Measurements from ENCODE around the gene AHRR. TPM values are rescaled to one million over a fixed set of nuclear protein-coding genes. Genes with fewer than 3 reads are reported as not detected.

The AHRR gene
- total and polyA plus RNA-seq, 9 donors: 1.4 to 6.9 (median 2.8) TPM

DNA sequence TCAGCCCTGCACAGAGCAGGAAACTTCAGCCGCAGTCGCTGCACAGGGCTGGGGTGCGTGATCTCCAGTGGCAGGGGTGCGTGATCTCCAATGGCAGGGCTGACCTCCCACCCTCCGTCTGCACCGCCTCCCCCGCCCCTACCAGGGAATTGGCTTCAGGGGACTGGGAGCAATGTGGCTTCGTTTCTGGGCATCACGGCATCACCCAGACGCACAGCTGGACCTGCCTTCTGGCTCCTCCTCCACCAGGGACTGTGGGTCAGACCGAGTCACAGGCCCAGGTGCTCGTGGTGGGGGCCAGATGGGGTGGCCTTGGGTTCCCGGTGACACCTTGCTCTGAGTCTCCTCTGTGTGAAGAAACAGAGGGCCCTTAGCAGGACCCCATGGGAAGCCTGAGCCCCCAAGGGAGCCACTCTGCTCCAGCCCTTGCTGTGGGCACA, 51.1 kb downstream of the AHRR start:
- Histone ChIP-seq H3K4me1 (ENCODE audit: control insufficient read depth, insufficient read depth, low read length) (peaks cover 32% of the 10 kb centered on the region), H3K4me3 (ENCODE audit: low read length) (no peak overlapping the region), H3K36me3 (ENCODE audit: control insufficient read depth, insufficient read depth, low read length) (no peaks in the 10 kb centered on the region), H3K27me3 (ENCODE audit: control insufficient read depth, insufficient read depth, low read length) (peaks cover 22% of the 10 kb centered on the region), H3K27ac (ENCODE audit: low read length) (no peak overlapping the region), H3K9me3 (replicated peaks; ENCODE audit: control insufficient read depth, low read depth, low read length) (no peaks in the 10 kb centered on the region)
- DNase-seq: no peak
- WGBS (ENCODE audit: insufficient coverage): 77% methylated on average over 13 of the region's 13 CpGs

DNA sequence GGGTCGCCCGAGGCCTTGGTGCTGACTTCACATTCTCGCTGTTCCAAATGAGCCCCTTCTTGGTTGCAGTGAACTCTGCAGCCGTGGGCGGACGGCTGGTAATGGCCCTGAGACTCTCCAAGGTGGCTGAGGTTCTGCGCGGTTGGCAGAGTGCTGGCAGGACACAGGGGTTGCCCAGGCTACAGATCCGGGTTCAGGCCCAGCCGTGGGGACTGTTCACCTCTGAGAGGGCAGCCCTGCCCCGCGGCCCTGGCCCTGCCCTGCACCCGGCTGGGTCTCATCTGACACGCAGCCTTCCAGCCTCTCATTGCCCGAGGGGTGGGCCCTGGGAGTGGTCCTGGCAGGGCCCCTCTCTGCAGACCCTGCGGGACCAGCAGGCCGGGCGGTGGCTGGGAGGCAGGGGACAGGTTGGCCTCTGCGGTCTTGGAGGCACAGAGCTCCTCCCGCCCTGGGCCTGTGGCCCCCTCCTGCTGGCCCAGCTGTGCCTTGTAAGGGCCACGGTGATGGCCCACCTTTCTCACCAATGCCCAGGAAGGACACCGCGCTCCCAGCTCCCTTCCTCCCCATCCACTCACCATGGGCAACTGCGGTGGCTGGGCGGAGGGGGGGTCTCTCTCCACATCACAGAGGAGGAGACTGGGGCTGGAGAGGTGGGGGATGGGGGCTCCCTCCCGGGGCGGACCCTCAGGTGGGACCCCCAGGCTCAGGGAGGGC, 51.6 kb downstream of the AHRR start:
- 58% methylated on average over 19 of the region's 27 CpGs for WGBS (ENCODE audit: insufficient coverage)
- H3K4me3 ChIP-seq (ENCODE audit: low read length): no peak overlapping the region
- no peak overlapping the region for H3K27ac ChIP-seq (ENCODE audit: low read length)
- peaks cover 29% of the 10 kb centered on the region for H3K4me1 ChIP-seq (ENCODE audit: control insufficient read depth, insufficient read depth, low read length)
- no peaks in the 10 kb centered on the region for H3K36me3 ChIP-seq (ENCODE audit: control insufficient read depth, insufficient read depth, low read length)
- no peak for DNase-seq
- peaks cover 22% of the 10 kb centered on the region for H3K27me3 ChIP-seq (ENCODE audit: control insufficient read depth, insufficient read depth, low read length)
- H3K9me3 ChIP-seq (replicated peaks; ENCODE audit: control insufficient read depth, low read depth, low read length): no peaks in the 10 kb centered on the region

DNA sequence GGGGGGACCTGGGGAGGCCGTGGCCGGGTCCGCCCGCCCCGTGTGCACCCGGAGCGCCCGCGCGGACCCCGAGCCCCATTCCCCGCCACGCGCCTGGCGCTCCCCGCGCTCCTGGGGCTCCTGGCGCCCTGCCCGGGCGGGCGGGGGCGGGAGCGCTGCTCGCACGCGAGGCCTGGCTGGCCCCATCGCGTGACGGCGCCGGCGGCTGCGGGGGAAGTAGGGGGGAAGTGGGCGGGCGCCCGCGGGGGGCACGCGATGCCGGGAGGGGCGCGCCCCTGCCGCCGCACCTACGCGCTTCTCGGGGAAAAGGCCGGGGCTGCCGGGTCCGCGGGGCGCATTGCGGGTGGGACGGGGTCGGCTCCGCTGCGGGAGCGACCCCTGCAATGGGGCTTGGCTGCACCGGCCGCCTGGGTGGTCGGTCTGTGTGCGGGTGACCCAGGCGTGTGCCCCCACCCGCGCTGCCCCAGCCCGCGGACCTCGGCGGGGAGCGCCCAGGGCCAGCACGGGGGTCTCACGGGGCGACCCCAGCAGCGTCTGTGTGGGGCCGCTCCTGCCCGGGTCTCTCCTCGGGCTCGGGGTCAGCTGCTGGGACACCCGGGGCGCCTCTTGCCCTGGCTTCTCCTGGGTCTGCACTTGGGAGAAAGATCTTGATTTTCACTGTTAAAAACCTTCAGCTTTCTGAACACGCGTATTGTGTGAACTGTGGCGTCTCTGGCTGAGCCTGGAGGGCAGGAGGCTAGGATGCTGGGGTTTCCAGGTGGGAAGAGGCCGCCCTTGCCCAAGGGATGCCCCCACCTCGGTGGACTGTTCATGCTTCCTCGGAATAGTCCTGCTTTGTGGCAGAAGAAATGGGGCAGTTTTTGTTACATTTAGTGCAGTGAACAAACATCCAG, 52.4 kb downstream of the AHRR start:
- WGBS (ENCODE audit: insufficient coverage): 2% methylated on average over 65 of the region's 86 CpGs
- peaks cover 24% of the 10 kb centered on the region for H3K27me3 ChIP-seq (ENCODE audit: control insufficient read depth, insufficient read depth, low read length)
- DNase-seq: peak; percentile 71
- no peak overlapping the region for H3K27ac ChIP-seq (ENCODE audit: low read length)
- H3K4me1 ChIP-seq (ENCODE audit: control insufficient read depth, insufficient read depth, low read length): peaks cover 22% of the 10 kb centered on the region
- H3K4me3 ChIP-seq (ENCODE audit: low read length): peak overlapping the region; percentile 3
- H3K36me3 ChIP-seq (ENCODE audit: control insufficient read depth, insufficient read depth, low read length): no peaks in the 10 kb centered on the region
- no peaks in the 10 kb centered on the region for H3K9me3 ChIP-seq (replicated peaks; ENCODE audit: control insufficient read depth, low read depth, low read length)

GRCh38 chr5:374631-375335, 53.3 kb downstream of the AHRR start:
- DNase-seq: no peak
- WGBS (ENCODE audit: insufficient coverage): 80% methylated on average over 10 of the region's 19 CpGs
- no peaks in the 10 kb centered on the region for H3K36me3 ChIP-seq (ENCODE audit: control insufficient read depth, insufficient read depth, low read length)
- H3K9me3 ChIP-seq (replicated peaks; ENCODE audit: control insufficient read depth, low read depth, low read length): no peaks in the 10 kb centered on the region
- H3K4me1 ChIP-seq (ENCODE audit: control insufficient read depth, insufficient read depth, low read length): peaks cover 16% of the 10 kb centered on the region
- H3K4me3 ChIP-seq (ENCODE audit: low read length): no peak overlapping the region
- peaks cover 25% of the 10 kb centered on the region for H3K27me3 ChIP-seq (ENCODE audit: control insufficient read depth, insufficient read depth, low read length)
- H3K27ac ChIP-seq (ENCODE audit: low read length): no peak overlapping the region

DNA sequence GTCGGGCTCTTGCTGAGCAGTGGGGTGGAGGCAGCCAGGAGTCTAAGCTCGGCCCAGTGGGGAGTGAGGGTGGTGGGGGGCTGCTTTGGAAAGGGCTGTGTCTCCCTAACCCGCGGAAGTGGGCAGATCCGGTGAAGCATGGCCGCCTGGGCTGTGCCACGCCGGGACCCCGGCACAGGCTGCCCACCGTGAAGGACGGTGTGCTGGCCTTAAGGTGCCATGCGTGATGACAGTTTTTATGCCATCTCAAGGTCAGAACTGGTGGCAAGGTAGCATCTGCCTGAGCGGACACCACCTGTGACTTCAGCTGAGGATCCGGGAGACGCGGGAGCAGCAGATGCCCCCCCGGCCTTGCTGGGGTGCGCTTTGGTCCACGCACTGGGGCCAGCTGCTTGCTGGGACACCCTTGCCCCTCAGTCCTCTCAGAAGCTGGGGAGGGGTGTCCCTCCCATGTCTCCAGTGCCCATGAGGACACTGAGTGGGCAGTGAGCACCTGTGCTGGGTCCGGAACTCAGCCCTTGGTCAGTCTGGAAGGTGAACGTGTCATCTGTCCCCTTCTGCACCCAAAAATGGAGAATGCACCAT, 53.9 kb downstream of the AHRR start:
- Histone ChIP-seq H3K4me1 (ENCODE audit: control insufficient read depth, insufficient read depth, low read length) (peaks cover 16% of the 10 kb centered on the region), H3K27ac (ENCODE audit: low read length) (no peak overlapping the region), H3K27me3 (ENCODE audit: control insufficient read depth, insufficient read depth, low read length) (peaks cover 25% of the 10 kb centered on the region), H3K9me3 (replicated peaks; ENCODE audit: control insufficient read depth, low read depth, low read length) (no peaks in the 10 kb centered on the region), H3K36me3 (ENCODE audit: control insufficient read depth, insufficient read depth, low read length) (no peaks in the 10 kb centered on the region), H3K4me3 (ENCODE audit: low read length) (no peak overlapping the region)
- no peak for DNase-seq
- WGBS (ENCODE audit: insufficient coverage): 93% methylated on average over 19 of the region's 21 CpGs

DNA sequence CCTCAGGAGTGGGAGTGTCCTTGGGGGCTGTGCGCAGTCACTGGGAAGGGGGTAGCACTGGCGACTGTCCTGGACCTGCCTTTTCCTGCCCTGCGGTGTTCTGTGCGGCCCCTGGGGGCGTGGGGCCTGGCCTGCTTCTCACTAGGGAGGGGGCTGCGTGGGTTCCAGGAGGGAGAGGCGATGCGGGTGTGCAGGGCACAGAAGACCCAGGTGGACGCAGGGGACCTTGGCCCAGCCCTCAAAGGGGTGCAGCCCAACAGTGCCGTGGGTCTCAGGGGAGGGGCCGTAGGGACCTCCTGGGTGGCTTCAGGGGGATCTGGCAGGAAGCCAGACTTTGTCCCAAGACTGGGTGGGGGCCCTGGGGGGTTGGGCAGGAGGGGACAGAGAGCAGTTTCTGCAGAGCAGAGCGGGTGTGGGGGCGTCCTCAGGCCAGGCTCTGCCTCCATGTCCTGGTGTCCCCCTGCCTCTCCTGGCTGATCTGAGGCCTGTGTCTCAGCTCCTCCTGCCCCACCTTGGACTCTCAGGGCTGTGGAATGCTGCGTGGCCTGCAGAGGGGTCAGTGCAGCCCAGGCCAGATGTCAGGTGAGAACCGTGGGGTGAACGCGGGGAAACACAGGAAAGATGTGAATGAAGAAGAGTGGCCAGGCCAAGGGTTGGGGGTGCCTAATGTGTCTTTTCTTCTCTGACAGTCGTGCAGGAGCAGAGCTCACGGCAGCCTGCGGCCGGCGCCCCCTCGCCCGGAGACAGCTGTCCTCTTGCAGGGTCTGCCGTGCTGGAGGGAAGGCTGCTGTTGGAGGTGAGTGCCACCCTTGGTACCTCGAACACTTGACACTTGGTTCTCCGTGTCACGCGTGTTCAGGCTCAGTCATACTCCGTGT, 54.6 kb downstream of the AHRR start:
- no peaks in the 10 kb centered on the region for H3K36me3 ChIP-seq (ENCODE audit: control insufficient read depth, insufficient read depth, low read length)
- no peak overlapping the region for H3K4me3 ChIP-seq (ENCODE audit: low read length)
- WGBS (ENCODE audit: insufficient coverage): 85% methylated on average over 19 of the region's 30 CpGs
- DNase-seq: no peak
- no peaks in the 10 kb centered on the region for H3K9me3 ChIP-seq (replicated peaks; ENCODE audit: control insufficient read depth, low read depth, low read length)
- H3K4me1 ChIP-seq (ENCODE audit: control insufficient read depth, insufficient read depth, low read length): peaks cover 13% of the 10 kb centered on the region
- H3K27ac ChIP-seq (ENCODE audit: low read length): no peak overlapping the region
- peaks cover 29% of the 10 kb centered on the region for H3K27me3 ChIP-seq (ENCODE audit: control insufficient read depth, insufficient read depth, low read length)

- 94% methylated on average over 6 of the region's 12 CpGs for WGBS (ENCODE audit: insufficient coverage)
These were observed 55.3 kb downstream of the AHRR start for GRCh38 chr5:376799-377325.

DNA sequence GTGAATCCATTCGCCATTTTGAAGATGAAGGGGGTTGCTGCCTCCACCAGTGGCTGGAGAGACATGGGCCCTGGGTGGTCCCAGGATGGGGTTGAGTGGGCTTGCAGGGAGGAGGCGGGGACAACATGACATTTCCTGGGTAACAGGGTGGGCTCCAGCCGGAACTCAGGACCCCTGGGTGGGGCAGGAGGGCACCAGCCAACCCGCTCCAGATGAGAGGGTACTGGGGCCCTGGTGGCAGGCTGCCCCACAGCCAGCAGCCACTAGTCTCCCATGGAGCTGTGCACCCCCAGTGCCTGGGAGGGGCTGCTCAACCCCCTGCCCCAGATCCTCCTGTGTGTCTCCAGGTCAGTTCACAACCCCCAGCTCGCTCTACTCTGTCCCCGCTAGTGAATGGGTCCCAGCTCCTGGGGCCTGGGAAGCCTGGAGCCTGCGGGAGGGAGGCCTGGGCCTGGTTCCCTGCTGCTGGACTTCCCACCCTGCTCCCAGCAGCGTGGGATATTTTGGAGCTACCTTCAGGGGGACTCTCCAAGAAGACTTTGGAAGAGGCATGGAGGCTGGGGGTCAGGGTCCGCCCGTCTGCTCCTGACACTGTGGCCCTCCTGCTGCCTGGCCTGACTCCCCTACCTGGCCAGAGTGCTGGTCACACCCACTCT, 55.9 kb downstream of the AHRR start:
- no peak for DNase-seq

More at GRCh38 chr5:376799-377325, 55.3 kb downstream of the AHRR start:
- Histone ChIP-seq H3K4me3 (ENCODE audit: low read length) (no peak overlapping the region), H3K9me3 (replicated peaks; ENCODE audit: control insufficient read depth, low read depth, low read length) (no peaks in the 10 kb centered on the region), H3K27ac (ENCODE audit: low read length) (no peak overlapping the region), H3K27me3 (ENCODE audit: control insufficient read depth, insufficient read depth, low read length) (peaks cover 29% of the 10 kb centered on the region), H3K4me1 (ENCODE audit: control insufficient read depth, insufficient read depth, low read length) (peaks cover 10% of the 10 kb centered on the region), H3K36me3 (ENCODE audit: control insufficient read depth, insufficient read depth, low read length) (no peaks in the 10 kb centered on the region)
- DNase-seq: no peak

More for the DNA sequence above, 55.9 kb downstream of the AHRR start:
- Histone ChIP-seq H3K4me1 (ENCODE audit: control insufficient read depth, insufficient read depth, low read length) (peaks cover 10% of the 10 kb centered on the region), H3K27me3 (ENCODE audit: control insufficient read depth, insufficient read depth, low read length) (peaks cover 29% of the 10 kb centered on the region), H3K4me3 (ENCODE audit: low read length) (no peak overlapping the region), H3K9me3 (replicated peaks; ENCODE audit: control insufficient read depth, low read depth, low read length) (no peaks in the 10 kb centered on the region), H3K36me3 (ENCODE audit: control insufficient read depth, insufficient read depth, low read length) (no peaks in the 10 kb centered on the region), H3K27ac (ENCODE audit: low read length) (no peak overlapping the region)
- 98% methylated on average over 8 of the region's 10 CpGs for WGBS (ENCODE audit: insufficient coverage)

Measured in muscle of leg (tissue), 11 donors.